IMR-90 (cell line): ENCODE results near the gene GSG1L.

ENCODE experiments used
- CTCF ChIP-seq: conservative IDR thresholded peaks from 2 replicates; pipeline ENCODE4 v1.5.1; 2012; ENCODE audit warnings: mild to moderate bottlenecking, low read depth, low read length, improper control_type of control experiment
- RFX5 ChIP-seq: IDR thresholded peaks from 2 replicates; pipeline ENCODE4 v1.8.0; 2012; ENCODE audit warnings: low read depth, mild to moderate bottlenecking, low read length, moderate library complexity

- TF ChIP-seq RFX5 (no peak), CTCF (no peak)
These were observed 288.3 kb downstream of the GSG1L start for GRCh38 chr16:27775254-27775653.
